Mesodermal cell (in vitro differentiated cells): ENCODE results near the gene DFFB. TPM values are rescaled to one million over a fixed set of nuclear protein-coding genes. Genes with fewer than 3 reads are reported as not detected.
"Not testable (repeated sequence)": the region's sequence is repeated elsewhere in the genome, so short reads cannot be mapped to it uniquely, and the experiment has no call there.

Experiments used
- H3K27ac ChIP-seq: 2 replicates; pipeline ENCODE4 v1.7.0; 2013; ENCODE audit warnings: mild to moderate bottlenecking, low read depth, low read length, moderate library complexity; ENCODE audit not compliant: severe bottlenecking
- H3K36me3 ChIP-seq: 2 replicates; pipeline ENCODE4 v1.7.1; 2013; ENCODE audit warnings: mild to moderate bottlenecking, low read length, moderate library complexity; ENCODE audit not compliant: control insufficient read depth, insufficient read depth
- H3K4me1 ChIP-seq: one replicate; pipeline ENCODE4 v1.7.1; 2013; ENCODE audit warnings: mild to moderate bottlenecking, low read length; ENCODE audit not compliant: insufficient read depth, control insufficient read depth, poor library complexity, severe bottlenecking
- H3K4me3 ChIP-seq: 2 replicates; pipeline ENCODE4 v1.7.0; 2013; ENCODE audit warnings: low read length, control low read depth, mild to moderate bottlenecking; ENCODE audit not compliant: insufficient read depth, poor library complexity, severe bottlenecking; ENCODE audit errors: extremely low read depth
- H3K9me3 ChIP-seq: 2 replicates; pipeline ENCODE4 v1.7.1; 2013; ENCODE audit warnings: mild to moderate bottlenecking, low read length, moderate library complexity; ENCODE audit not compliant: control insufficient read depth
- WGBS, 2 experiments: methylation state at CpG; one replicate each; pipeline ENCODE4 v1.1.5; 2013; ENCODE audit warnings: missing lambda C conversion rate in 2 of 2; ENCODE audit not compliant: insufficient coverage in 2 of 2; 5-methylcytosine and 5-hydroxymethylcytosine counted together
- polyA plus RNA-seq, 2 experiments: library from polyadenylated mRNA; stranded (reverse); fragments of 50-300 nt; gene quantifications; one replicate each; pipeline ENCODE4 v1.2.3, GENCODE V29; 2013

Gene DFFB
- 5.1 TPM for polyA plus RNA-seq (2013, experiment 1 of 2)
- polyA plus RNA-seq (2013, experiment 2 of 2) = 5.3 TPM

- Histone ChIP-seq H3K4me1 (peaks cover 3% of the 10 kb centered on the region), H3K4me3 (peak within 1 kb of the TSS; percentile 68), H3K36me3 (no peaks in the 10 kb centered on the region), H3K27ac (no peak within 1 kb of the TSS), H3K9me3 (no peaks in the 10 kb centered on the region)
- WGBS, 2 experiments = 0 to 1% methylated on average over 54 to 66 of the region's 73 CpGs
Observed at GRCh38 chr1:3856923-3857790, at the start of gene DFFB, which contains the start of gene CEP104. TSS of gene DFFB (plus strand) at chr1:3857476. CDS start at chr1:3857604, 128 bp downstream. TSS of gene CEP104 (minus strand) at chr1:3857211. CDS start at chr1:3852407, 4,804 bp downstream.

- Histone ChIP-seq H3K36me3 (no peaks in the 10 kb centered on the region), H3K9me3 (peaks cover 14% of the 10 kb centered on the region), H3K27ac (no peak overlapping the region), H3K4me1 (no peaks in the 10 kb centered on the region), H3K4me3 (no peak overlapping the region)
- WGBS, 2 experiments = 83% methylated on average over 3 of the region's 5 CpGs
Observed at GRCh38 chr1:3807769-3808168, 49.5 kb upstream of the DFFB start.

GRCh38 chr1:3809680-3810079, 47.6 kb upstream of the DFFB start:
- H3K36me3 ChIP-seq = peaks cover 9% of the 10 kb centered on the region
- 77 to 81% methylated on average over 6 to 7 of the region's 7 CpGs for WGBS, 2 experiments
- no peak overlapping the region for H3K27ac ChIP-seq
- no peak overlapping the region for H3K4me3 ChIP-seq
- H3K9me3 ChIP-seq = peaks cover 14% of the 10 kb centered on the region
- H3K4me1 ChIP-seq = no peaks in the 10 kb centered on the region

GRCh38 chr1:3810149-3810761, 47.0 kb upstream of the DFFB start:
- Histone ChIP-seq H3K36me3 (peaks cover 14% of the 10 kb centered on the region), H3K9me3 (peaks cover 14% of the 10 kb centered on the region)
- WGBS, 2 experiments = 85 to 88% methylated on average over 5 to 7 of the region's 9 CpGs
- not testable (repeated sequence) for H3K4me1 ChIP-seq, H3K27ac ChIP-seq, H3K4me3 ChIP-seq

- H3K36me3 ChIP-seq = peaks cover 15% of the 10 kb centered on the region
- H3K4me3 ChIP-seq = no peak overlapping the region
- H3K4me1 ChIP-seq = no peaks in the 10 kb centered on the region
- H3K27ac ChIP-seq = no peak overlapping the region
- H3K9me3 ChIP-seq = peaks cover 9% of the 10 kb centered on the region
- 60 to 64% methylated on average over 1 to 2 of the region's 2 CpGs for WGBS, 2 experiments
Observed at GRCh38 chr1:3811595-3811911, 45.7 kb upstream of the DFFB start.

- Histone ChIP-seq H3K4me3 (no peak overlapping the region), H3K9me3 (no peaks in the 10 kb centered on the region), H3K27ac (no peak overlapping the region), H3K36me3 (peaks cover 18% of the 10 kb centered on the region), H3K4me1 (no peaks in the 10 kb centered on the region)
- 86 to 100% methylated on average over 1 of the region's 2 CpGs for WGBS, 2 experiments
Observed at GRCh38 chr1:3814065-3814464, 43.2 kb upstream of the DFFB start.

GRCh38 chr1:3814771-3815561, 42.3 kb upstream of the DFFB start:
- H3K4me3 ChIP-seq = no peak overlapping the region
- H3K9me3 ChIP-seq = no peaks in the 10 kb centered on the region
- H3K27ac ChIP-seq = no peak overlapping the region
- 92 to 93% methylated on average over 38 to 42 of the region's 42 CpGs for WGBS, 2 experiments
- no peaks in the 10 kb centered on the region for H3K4me1 ChIP-seq
- peaks cover 18% of the 10 kb centered on the region for H3K36me3 ChIP-seq

- WGBS, 2 experiments = 92% methylated on average over 33 to 36 of the region's 38 CpGs
Observed at GRCh38 chr1:3816331-3817137, 40.7 kb upstream of the DFFB start.

GRCh38 chr1:3817138-3817740, 40.0 kb upstream of the DFFB start:
- Histone ChIP-seq H3K36me3 (peaks cover 31% of the 10 kb centered on the region), H3K4me3 (no peak overlapping the region), H3K9me3 (no peaks in the 10 kb centered on the region), H3K4me1 (no peaks in the 10 kb centered on the region), H3K27ac (no peak overlapping the region)
- 92 to 93% methylated on average over 15 to 17 of the region's 17 CpGs for WGBS, 2 experiments

More at GRCh38 chr1:3816331-3817137, 40.7 kb upstream of the DFFB start:
- no peak overlapping the region for H3K4me3 ChIP-seq
- peaks cover 25% of the 10 kb centered on the region for H3K36me3 ChIP-seq
- H3K4me1 ChIP-seq = no peaks in the 10 kb centered on the region
- no peaks in the 10 kb centered on the region for H3K9me3 ChIP-seq
- H3K27ac ChIP-seq = no peak overlapping the region
